Neural cell (in vitro differentiated cells): ENCODE data around the gene GRAP2.

Source experiments
- EZH2 ChIP-seq: fragments of 200-600, 300-800 bp; shearing (Covaris generic), sonication (generic); IDR thresholded peaks from 2 replicates; pipeline ENCODE4 v1.6.1; 2014; ENCODE audit warnings: antibody characterized with exemption, low read length, borderline replicate concordance, mild to moderate bottlenecking; ENCODE audit not compliant: insufficient read depth, poor library complexity, severe bottlenecking
- RAD21 ChIP-seq: fragments of 450-650 bp; conservative IDR thresholded peaks from 2 replicates; pipeline ENCODE4 v1.6.1; 2014; ENCODE audit warnings: antibody characterized with exemption, mild to moderate bottlenecking, moderate library complexity
- SMC3 ChIP-seq: fragments of 450-650 bp; conservative IDR thresholded peaks from 2 replicates; pipeline ENCODE4 v1.6.1; 2014; ENCODE audit warnings: antibody characterized with exemption, mild to moderate bottlenecking, moderate library complexity; ENCODE audit not compliant: poor library complexity
- TAF1 ChIP-seq: IDR thresholded peaks from 2 replicates; pipeline ENCODE4 v1.6.1; 2012; ENCODE audit warnings: low read depth
- TF ChIP-seq, protein P1 (sequence below): fragments of 450-650 bp; IDR thresholded peaks from 2 replicates; pipeline ENCODE4 v1.5.1; 2014; ENCODE audit warnings: antibody characterized with exemption, mild to moderate bottlenecking, moderate library complexity; ENCODE audit not compliant: poor library complexity, severe bottlenecking

DNA sequence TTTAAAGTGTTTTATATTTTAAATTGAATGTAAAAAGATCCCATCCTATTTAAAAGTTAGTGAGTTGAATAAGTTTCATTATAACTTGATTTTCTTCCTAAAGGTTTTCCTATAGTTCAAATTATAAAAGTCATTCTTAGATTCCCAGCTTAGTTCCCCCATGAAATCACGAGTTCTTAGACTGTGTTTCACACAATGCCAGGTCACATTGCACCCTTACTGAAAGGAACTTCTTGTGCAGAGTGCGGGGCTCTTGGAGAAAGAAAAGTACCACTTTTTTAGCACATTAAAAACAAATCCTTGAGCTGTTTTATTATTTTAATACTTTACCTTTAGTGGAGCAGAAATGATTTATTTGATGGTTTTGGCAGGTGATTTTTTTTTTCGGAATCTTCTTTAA lies 15.6 kb downstream of the GRAP2 start:
- TF ChIP-seq, protein P1, sequence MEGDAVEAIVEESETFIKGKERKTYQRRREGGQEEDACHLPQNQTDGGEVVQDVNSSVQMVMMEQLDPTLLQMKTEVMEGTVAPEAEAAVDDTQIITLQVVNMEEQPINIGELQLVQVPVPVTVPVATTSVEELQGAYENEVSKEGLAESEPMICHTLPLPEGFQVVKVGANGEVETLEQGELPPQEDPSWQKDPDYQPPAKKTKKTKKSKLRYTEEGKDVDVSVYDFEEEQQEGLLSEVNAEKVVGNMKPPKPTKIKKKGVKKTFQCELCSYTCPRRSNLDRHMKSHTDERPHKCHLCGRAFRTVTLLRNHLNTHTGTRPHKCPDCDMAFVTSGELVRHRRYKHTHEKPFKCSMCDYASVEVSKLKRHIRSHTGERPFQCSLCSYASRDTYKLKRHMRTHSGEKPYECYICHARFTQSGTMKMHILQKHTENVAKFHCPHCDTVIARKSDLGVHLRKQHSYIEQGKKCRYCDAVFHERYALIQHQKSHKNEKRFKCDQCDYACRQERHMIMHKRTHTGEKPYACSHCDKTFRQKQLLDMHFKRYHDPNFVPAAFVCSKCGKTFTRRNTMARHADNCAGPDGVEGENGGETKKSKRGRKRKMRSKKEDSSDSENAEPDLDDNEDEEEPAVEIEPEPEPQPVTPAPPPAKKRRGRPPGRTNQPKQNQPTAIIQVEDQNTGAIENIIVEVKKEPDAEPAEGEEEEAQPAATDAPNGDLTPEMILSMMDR: no peak
- no peak for TF ChIP-seq SMC3
- no peak for TF ChIP-seq EZH2
- no peak for TF ChIP-seq TAF1
- TF ChIP-seq RAD21: no peak
